Omental fat pad (tissue), 4 donors: Measurements from ENCODE around the gene CAPG. TPM values are rescaled to one million over a fixed set of nuclear protein-coding genes. Genes with fewer than 3 reads are reported as not detected.

Source experiments
- ATAC-seq: fragments of 150-250 bp; one replicate; pipeline ENCODE4 v1.9.1; 2016; ENCODE audit warnings: mild to moderate bottlenecking, moderate library complexity; ENCODE audit not compliant: low FRiP score
- DNase-seq: peaks from one replicate; pipeline ENCODE4 v3.0.0-alpha.2; 2019; ENCODE audit warnings: low spot score
- CTCF ChIP-seq, 3 donors: fragments of 450-650 bp; IDR thresholded peaks; one replicate each; pipeline ENCODE4 v1.5.1; 2016 to 2017; ENCODE audit warnings: antibody characterized with exemption in 3 of 3, mild to moderate bottlenecking in 3 of 3, moderate library complexity in 2 of 3
- total RNA-seq, 4 donors: library from RNA; depleted of rRNA; stranded (reverse); fragments of >200 nt; gene quantifications; one replicate each; pipeline ENCODE4 v1.1.0, GENCODE V29; 2016

Gene CAPG
- total RNA-seq, 4 donors from 2014 or later: 32.3 to 190 (median 99.5) TPM

DNA sequence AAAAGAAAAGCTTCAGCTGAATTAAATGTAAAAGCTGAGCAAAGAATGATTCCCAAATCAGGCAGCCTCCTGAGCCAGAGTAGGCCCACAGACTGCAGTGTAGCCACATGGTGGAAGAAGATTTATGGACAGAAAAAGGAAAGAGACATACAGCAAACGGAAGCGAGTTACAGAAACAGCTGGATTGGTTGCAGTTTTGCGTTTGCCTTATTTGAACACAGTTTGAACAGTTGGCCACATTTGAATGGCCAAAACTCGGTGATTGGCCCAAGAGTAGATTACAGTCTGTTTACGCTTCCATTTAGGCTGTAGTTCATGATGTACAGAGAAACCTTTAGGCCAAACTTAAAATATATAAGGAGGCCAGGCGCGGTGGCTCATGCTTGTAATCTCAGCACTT lies 43.4 kb upstream of the CAPG start:
- TF ChIP-seq CTCF (IDR thresholded peaks at IDR 0.05): no peak
- DNase-seq (no peak), ATAC-seq (no peak)

- no peak for TF ChIP-seq CTCF (IDR thresholded peaks at IDR 0.05)
- ATAC-seq (no peak), DNase-seq (no peak)
These were observed 42.1 kb upstream of the CAPG start for GRCh38 chr2:85452237-85452636.

DNA sequence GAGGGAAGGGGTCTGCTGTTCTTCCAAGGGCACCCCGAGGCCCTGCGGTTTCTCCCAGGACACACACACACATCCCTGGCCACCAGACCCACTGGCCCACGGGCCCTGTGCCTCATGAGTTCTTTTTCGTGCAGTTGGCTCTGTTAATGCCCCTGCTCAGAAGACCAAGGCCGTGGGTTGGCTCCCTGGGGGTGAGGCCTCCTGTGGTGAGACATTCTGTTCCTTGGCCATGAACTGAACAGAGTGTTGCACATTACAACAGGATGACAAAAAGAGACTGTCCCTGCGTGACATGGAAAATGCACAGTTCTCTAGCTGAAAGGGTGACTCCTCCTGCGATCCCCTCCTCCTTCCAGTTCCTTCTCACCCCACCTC lies 39.0 kb upstream of the CAPG start:
- no peak for TF ChIP-seq CTCF (IDR thresholded peaks at IDR 0.05)
- ATAC-seq (no peak), DNase-seq (no peak)

- TF ChIP-seq CTCF (IDR thresholded peaks at IDR 0.05): no peak
- DNase-seq (no peak), ATAC-seq (no peak)
These were observed 38.5 kb upstream of the CAPG start for GRCh38 chr2:85448461-85449213.

- DNase-seq (no peak), ATAC-seq (no peak)
- no peak for TF ChIP-seq CTCF (IDR thresholded peaks at IDR 0.05)
These were observed 37.0 kb upstream of the CAPG start for GRCh38 chr2:85447222-85447585.

DNA sequence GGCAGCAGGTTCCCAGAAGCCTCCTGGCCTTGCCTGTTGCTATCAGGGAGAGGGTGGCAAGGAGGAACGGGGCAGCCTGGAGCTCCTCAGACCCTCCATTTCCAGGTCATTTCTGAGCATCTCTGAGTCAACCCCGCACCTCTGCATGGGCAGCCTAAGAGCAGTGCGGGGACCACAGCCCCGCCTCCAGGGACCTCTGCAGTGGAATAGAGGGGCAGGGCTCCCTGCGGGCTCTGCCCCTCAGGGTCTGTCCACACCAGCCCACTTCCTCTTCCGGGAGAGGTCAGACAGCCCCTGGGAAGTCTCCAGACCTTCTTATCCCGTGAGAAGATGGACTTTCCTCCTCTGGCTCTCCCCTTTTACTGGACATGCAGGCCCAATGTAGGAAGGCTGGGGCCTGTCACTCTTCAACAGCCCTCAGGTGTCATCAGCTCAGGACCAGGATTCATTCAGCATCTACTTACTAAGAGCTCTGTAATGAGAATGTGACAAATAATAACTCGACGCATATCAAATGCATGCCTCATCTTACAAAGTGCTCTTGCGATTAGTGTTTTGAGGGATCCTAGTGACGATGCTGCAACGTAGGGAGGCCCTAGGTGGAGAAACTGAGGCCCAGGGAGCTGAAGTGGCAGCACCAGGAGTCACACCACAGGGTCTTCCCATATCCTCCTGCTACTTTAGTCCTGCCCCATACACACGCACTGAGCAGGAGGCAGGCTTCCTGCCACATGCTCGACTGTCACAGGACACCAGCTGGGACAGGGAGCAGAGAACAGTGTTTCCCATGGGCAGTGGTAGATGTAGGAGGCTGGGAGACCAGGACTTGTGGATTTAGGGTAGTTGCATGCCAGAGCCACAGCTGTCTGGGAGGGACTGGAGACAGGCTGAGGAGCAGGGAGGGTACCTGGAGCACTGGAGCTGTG lies 36.4 kb upstream of the CAPG start:
- no peak for TF ChIP-seq CTCF (IDR thresholded peaks at IDR 0.05)
- no peak for ATAC-seq
- DNase-seq: no peak
